Fibroblast of lung (primary cell): ENCODE results near the gene PCDH1.

Source experiments
- EZH2 ChIP-seq: IDR thresholded peaks from 2 replicates; pipeline ENCODE4 v1.5.1; 2012; ENCODE audit warnings: low read length, control low read depth, mild to moderate bottlenecking; ENCODE audit errors: missing control alignments
- TF ChIP-seq, protein P1 (sequence below), 2 donors: IDR thresholded peaks in 1 of 2; conservative IDR thresholded peaks in 1 of 2; 1 replicate in 1 of 2; 2 replicates in 1 of 2; pipeline ENCODE4 v1.5.1; 2011 to 2012; ENCODE audit warnings: low read length in 2 of 2, control low read depth in 1 of 2, inconsistent platforms in 1 of 2, low read depth in 1 of 2, mild to moderate bottlenecking in 1 of 2

GRCh38 chr5:141871870-141872269 is 6.3 kb downstream of the PCDH1 start:
- TF ChIP-seq, protein P1, sequence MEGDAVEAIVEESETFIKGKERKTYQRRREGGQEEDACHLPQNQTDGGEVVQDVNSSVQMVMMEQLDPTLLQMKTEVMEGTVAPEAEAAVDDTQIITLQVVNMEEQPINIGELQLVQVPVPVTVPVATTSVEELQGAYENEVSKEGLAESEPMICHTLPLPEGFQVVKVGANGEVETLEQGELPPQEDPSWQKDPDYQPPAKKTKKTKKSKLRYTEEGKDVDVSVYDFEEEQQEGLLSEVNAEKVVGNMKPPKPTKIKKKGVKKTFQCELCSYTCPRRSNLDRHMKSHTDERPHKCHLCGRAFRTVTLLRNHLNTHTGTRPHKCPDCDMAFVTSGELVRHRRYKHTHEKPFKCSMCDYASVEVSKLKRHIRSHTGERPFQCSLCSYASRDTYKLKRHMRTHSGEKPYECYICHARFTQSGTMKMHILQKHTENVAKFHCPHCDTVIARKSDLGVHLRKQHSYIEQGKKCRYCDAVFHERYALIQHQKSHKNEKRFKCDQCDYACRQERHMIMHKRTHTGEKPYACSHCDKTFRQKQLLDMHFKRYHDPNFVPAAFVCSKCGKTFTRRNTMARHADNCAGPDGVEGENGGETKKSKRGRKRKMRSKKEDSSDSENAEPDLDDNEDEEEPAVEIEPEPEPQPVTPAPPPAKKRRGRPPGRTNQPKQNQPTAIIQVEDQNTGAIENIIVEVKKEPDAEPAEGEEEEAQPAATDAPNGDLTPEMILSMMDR (conservative IDR thresholded peaks at IDR 0.05 in 1 of 2, IDR thresholded peaks at IDR 0.05 in 1 of 2; ENCODE audit: low read depth in 1 of 2, low read length in 2 of 2), result no peak
- TF ChIP-seq EZH2, result no peak
